Breast epithelium (tissue), 3 donors: ENCODE data around the gene PRRX1.

ENCODE experiments used
- CTCF ChIP-seq, 3 donors: fragments of 450-650 bp; IDR thresholded peaks; one replicate each; pipeline ENCODE4 v1.5.1; 2016 to 2017; ENCODE audit warnings: antibody characterized with exemption in 3 of 3, mild to moderate bottlenecking in 3 of 3, moderate library complexity in 3 of 3
- POLR2A ChIP-seq: fragments of 450-650 bp; IDR thresholded peaks from one replicate; pipeline ENCODE4 v1.6.1; 2016; ENCODE audit warnings: antibody characterized with exemption, mild to moderate bottlenecking, moderate library complexity
- POLR2AphosphoS5 ChIP-seq, 3 donors: sonication (generic); formaldehyde crosslinking; IDR thresholded peaks; one replicate each; pipeline ENCODE4 v1.6.1; 2017; ENCODE audit warnings: antibody characterized with exemption in 3 of 3

- TF ChIP-seq CTCF (IDR thresholded peaks at IDR 0.05) (no peak), POLR2AphosphoS5 (IDR thresholded peaks at IDR 0.05) (no peak), POLR2A (no peak)
Observed at GRCh38 chr1:170666541-170667254, 2.8 kb downstream of the PRRX1 start.
